NCI-H1694 (cell line): ENCODE measurements around the gene GABRB2.
A peak's percentile ranks its signal among the peaks of the same experiment; 100 is the strongest.

Source experiments
- DNase-seq: peaks from one replicate; lab custom pipeline; 2025; lab: John Stamatoyannopoulos, UW

GABRB2 gene

GRCh38 chr5:161471211-161471950 lies 75.1 kb downstream of the GABRB2 start:
- DNase-seq: no peak

GRCh38 chr5:161467703-161468102 lies 78.8 kb downstream of the GABRB2 start:
- no peak for DNase-seq

- no peak for DNase-seq
Measured at GRCh38 chr5:161460741-161461140, 85.8 kb downstream of the GABRB2 start.

GRCh38 chr5:161446655-161447054 lies 99.9 kb downstream of the GABRB2 start:
- no peak for DNase-seq

- no peak for DNase-seq
Measured at GRCh38 chr5:161442471-161442870, 104.1 kb downstream of the GABRB2 start.

- DNase-seq: no peak
Measured at GRCh38 chr5:161432798-161433197, 113.7 kb downstream of the GABRB2 start.

- no peak for DNase-seq
Measured at GRCh38 chr5:161431963-161432362, 114.6 kb downstream of the GABRB2 start.

- DNase-seq: peak; percentile 11
Measured at GRCh38 chr5:161421067-161421466, 125.5 kb downstream of the GABRB2 start.

- DNase-seq: peak; percentile 72
Measured at GRCh38 chr5:161420521-161420920, 126.0 kb downstream of the GABRB2 start.

- no peak for DNase-seq
Measured at GRCh38 chr5:161414896-161415295, 131.6 kb downstream of the GABRB2 start.

GRCh38 chr5:161414037-161414436 lies 132.5 kb downstream of the GABRB2 start:
- no peak for DNase-seq

- DNase-seq: no peak
Measured at GRCh38 chr5:161412792-161413191, 133.7 kb downstream of the GABRB2 start.

GRCh38 chr5:161411156-161411555 lies 135.4 kb downstream of the GABRB2 start:
- DNase-seq: no peak

- no peak for DNase-seq
Measured at GRCh38 chr5:161410640-161411039, 135.9 kb downstream of the GABRB2 start.

- no peak for DNase-seq
Measured at GRCh38 chr5:161409471-161409870, 137.1 kb downstream of the GABRB2 start.

- no peak for DNase-seq
Measured at GRCh38 chr5:161406880-161407279, 139.6 kb downstream of the GABRB2 start.

- DNase-seq: no peak
Measured at GRCh38 chr5:161403996-161404395, 142.5 kb downstream of the GABRB2 start.

GRCh38 chr5:161403121-161403520 lies 143.4 kb downstream of the GABRB2 start:
- no peak for DNase-seq

GRCh38 chr5:161400583-161400982 lies 145.9 kb downstream of the GABRB2 start:
- peak; percentile 79 for DNase-seq

GRCh38 chr5:161399996-161400562 lies 146.4 kb downstream of the GABRB2 start:
- peak; percentile 54 for DNase-seq

- no peak for DNase-seq
Measured at GRCh38 chr5:161397448-161397847, 149.1 kb downstream of the GABRB2 start.

GRCh38 chr5:161396171-161396570 lies 150.4 kb downstream of the GABRB2 start:
- no peak for DNase-seq

GRCh38 chr5:161391724-161392123 lies 154.8 kb downstream of the GABRB2 start:
- DNase-seq: no peak

GRCh38 chr5:161391016-161391415 lies 155.5 kb downstream of the GABRB2 start:
- DNase-seq: peak; percentile 37
